ENCODE data around the gene FNDC1. TPM values are rescaled to one million over a fixed set of nuclear protein-coding genes. Genes with fewer than 3 reads are reported as not detected.

The FNDC1 gene
- total RNA-seq, 4 donors from 2014 or later: 0.30 to 1.3 TPM; not detected in 2

DNA sequence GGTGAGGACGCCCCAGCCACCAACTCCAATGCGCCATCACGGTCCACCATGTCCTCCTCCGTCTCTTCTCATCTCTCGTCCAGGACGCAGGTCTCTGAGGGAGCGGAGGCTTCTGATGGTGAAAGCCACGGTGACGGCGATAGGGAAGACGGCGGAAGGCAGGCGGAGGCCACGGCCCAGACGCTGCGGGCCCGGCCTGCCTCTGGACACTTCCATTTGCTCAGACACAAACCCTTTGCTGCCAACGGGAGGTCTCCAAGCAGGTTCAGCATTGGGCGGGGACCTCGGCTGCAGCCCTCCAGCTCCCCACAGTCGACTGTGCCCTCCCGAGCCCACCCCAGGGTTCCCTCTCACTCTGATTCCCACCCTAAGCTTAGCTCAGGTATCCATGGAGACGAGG is 63.6 kb downstream of the FNDC1 start:
- H3K4me3 ChIP-seq (ENCODE audit: low read depth, poor library complexity, severe bottlenecking): no peak overlapping the region
- no peak for DNase-seq (ENCODE audit: low spot score in 2 of 2)
- 93 to 95% methylated on average over 23 of the region's 23 CpGs for WGBS, 2 donors
- intact Hi-C loops (cut with DNase I; ENCODE audit: low total_unique reads): no loop called here
- TF ChIP-seq, protein P1, sequence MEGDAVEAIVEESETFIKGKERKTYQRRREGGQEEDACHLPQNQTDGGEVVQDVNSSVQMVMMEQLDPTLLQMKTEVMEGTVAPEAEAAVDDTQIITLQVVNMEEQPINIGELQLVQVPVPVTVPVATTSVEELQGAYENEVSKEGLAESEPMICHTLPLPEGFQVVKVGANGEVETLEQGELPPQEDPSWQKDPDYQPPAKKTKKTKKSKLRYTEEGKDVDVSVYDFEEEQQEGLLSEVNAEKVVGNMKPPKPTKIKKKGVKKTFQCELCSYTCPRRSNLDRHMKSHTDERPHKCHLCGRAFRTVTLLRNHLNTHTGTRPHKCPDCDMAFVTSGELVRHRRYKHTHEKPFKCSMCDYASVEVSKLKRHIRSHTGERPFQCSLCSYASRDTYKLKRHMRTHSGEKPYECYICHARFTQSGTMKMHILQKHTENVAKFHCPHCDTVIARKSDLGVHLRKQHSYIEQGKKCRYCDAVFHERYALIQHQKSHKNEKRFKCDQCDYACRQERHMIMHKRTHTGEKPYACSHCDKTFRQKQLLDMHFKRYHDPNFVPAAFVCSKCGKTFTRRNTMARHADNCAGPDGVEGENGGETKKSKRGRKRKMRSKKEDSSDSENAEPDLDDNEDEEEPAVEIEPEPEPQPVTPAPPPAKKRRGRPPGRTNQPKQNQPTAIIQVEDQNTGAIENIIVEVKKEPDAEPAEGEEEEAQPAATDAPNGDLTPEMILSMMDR (IDR thresholded peaks at IDR 0.05): no peak
- TF ChIP-seq POLR2A (IDR thresholded peaks at IDR 0.05): no peak

DNA sequence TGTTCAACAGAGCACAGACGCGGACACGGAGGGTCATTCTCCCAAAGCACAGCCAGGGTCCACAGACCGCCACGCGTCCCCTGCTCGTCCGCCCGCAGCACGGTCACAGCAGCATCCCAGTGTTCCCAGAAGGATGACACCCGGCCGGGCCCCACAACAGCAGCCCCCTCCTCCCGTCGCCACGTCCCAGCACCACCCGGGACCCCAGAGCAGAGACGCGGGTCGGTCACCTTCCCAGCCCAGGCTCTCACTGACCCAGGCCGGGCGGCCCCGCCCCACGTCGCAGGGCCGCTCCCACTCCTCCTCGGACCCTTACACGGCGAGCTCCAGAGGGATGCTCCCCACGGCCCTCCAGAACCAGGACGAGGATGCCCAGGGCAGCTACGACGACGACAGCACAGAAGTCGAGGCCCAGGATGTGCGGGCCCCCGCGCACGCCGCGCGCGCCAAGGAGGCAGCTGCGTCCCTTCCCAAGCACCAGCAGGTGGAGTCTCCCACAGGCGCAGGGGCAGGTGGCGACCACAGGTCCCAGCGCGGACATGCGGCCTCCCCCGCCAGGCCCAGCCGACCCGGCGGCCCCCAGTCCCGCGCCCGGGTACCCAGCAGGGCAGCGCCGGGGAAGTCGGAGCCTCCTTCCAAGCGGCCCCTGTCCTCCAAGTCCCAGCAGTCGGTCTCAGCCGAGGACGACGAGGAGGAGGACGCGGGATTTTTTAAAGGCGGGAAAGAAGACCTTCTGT is 64.3 kb downstream of the FNDC1 start:
- intact Hi-C loops (cut with DNase I; ENCODE audit: low total_unique reads): no loop called here
- WGBS, 2 donors: 48 to 50% methylated on average over 42 to 50 of the region's 66 CpGs
- H3K4me3 ChIP-seq (ENCODE audit: low read depth, poor library complexity, severe bottlenecking): no peak overlapping the region
- no peak for DNase-seq (ENCODE audit: low spot score in 2 of 2)
- no peak for TF ChIP-seq POLR2A (IDR thresholded peaks at IDR 0.05)
- TF ChIP-seq, protein P1 (IDR thresholded peaks at IDR 0.05): no peak

DNA sequence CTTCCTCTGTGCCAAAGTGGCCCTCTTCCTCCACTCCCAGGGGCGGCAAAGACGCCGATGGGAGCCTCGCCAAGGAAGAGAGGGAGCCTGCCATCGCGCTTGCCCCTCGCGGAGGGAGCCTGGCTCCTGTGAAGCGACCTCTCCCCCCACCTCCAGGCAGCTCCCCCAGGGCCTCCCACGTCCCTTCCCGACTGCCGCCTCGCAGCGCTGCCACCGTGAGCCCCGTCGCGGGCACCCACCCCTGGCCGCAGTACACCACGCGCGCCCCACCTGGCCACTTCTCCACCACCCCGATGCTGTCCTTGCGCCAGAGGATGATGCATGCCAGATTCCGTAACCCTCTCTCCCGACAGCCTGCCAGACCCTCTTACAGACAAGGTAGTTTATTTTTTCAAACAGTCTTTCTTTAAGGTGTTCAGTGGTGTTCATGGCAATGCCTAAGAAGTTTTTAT is 64.9 kb downstream of the FNDC1 start:
- H3K4me3 ChIP-seq (ENCODE audit: low read depth, poor library complexity, severe bottlenecking): no peak overlapping the region
- no peak for DNase-seq (ENCODE audit: low spot score in 2 of 2)
- WGBS, 2 donors: 33 to 60% methylated on average over 21 to 25 of the region's 26 CpGs
- TF ChIP-seq, protein P1 (IDR thresholded peaks at IDR 0.05): no peak
- no peak for TF ChIP-seq POLR2A (IDR thresholded peaks at IDR 0.05)
- intact Hi-C loops (cut with DNase I; ENCODE audit: low total_unique reads): no loop called here

DNA sequence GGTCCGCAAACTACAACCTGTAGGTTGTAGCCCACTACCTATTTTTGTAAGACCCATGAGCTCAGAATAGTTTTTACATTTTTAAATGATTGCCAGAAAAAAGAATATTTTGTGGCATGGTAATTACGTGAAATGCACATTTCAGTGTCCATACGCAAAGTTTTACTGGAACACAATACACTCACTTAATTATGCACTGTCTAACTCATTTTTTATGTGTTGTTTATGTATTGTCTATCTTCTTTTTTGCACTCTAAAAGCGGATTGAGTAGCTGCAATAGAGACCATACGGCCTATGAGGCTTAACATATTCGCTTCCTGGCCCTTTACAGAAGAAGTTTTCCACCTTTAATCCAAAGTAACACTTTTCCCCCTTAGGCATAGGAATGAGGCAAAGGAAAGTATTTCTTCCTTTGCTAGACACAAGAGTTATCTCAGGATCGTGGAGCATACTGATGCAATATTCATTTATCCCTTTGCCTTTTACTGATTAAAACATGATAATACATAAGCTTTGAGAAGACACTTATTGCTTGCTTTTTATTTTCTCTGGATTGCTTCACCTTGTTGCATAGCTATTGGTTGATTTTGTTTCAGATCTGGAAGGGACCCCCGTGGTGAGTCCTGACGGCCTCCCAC is 69.8 kb downstream of the FNDC1 start:
- WGBS, 2 donors: 83 to 88% methylated on average over 9 of the region's 9 CpGs
- TF ChIP-seq, protein P1 (IDR thresholded peaks at IDR 0.05): no peak
- TF ChIP-seq POLR2A (IDR thresholded peaks at IDR 0.05): no peak
- intact Hi-C loops (cut with DNase I; ENCODE audit: low total_unique reads): no loop called here
- no peak for DNase-seq (ENCODE audit: low spot score in 2 of 2)
- no peak overlapping the region for H3K4me3 ChIP-seq (ENCODE audit: low read depth, poor library complexity, severe bottlenecking)

DNA sequence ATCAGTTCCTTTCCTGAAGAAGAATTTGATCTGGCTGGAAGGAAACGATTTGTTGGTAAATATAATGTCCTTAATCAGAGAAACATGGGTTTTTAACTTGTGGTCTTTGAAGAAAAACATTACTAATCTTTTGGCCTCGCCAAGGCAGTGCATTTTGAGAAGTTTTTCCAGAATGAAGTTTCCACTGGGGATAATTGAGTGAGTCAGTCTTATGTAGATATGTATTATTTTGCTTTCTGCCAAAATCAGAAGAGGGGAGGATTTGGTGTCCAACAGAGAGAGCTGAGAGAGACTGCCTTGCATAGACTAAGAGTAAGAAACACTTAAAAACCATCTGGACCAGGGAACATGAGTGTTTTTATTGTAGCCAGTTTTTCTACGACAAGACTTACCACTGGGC is 79.9 kb downstream of the FNDC1 start:
- WGBS, 2 donors: 46 to 57% methylated on average over 3 of the region's 3 CpGs
- TF ChIP-seq POLR2A (IDR thresholded peaks at IDR 0.05): no peak
- TF ChIP-seq, protein P1 (IDR thresholded peaks at IDR 0.05): no peak
- DNase-seq (ENCODE audit: low spot score in 2 of 2): no peak
- H3K4me3 ChIP-seq (ENCODE audit: low read depth, poor library complexity, severe bottlenecking): no peak overlapping the region
- intact Hi-C loops (cut with DNase I; ENCODE audit: low total_unique reads): no loop called here

Data from lower leg skin (tissue), 4 donors.